ENCODE results near the gene HYDIN. TPM values are rescaled to one million over a fixed set of nuclear protein-coding genes. Genes with fewer than 3 reads are reported as not detected.
"Not testable (repeated sequence)": the region's sequence is repeated elsewhere in the genome, so short reads cannot be mapped to it uniquely, and the experiment has no call there.

HYDIN gene
- total RNA-seq, 1 donor from 2014 or later = 18.7 TPM

DNA sequence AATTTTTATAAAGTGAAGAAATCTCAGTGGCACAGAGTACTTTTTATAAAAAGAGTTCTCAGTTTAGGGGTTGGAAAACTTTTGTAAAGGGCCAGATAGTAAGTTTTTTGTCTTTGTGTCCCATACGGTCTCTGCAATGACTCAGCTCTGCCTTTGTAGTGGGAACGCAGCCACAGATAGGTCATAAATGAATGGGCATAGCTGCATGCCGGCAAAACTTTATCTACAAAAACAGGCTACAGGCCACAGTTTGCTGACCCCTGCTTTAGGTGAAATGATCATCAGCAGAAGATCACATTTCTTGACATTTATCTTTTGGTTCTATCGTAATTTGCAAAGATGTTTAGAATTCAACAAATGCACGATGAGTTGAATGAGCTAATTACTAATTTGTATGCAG, 365.8 kb downstream of the HYDIN start:
- not testable (repeated sequence) for DNase-seq (ENCODE audit: low read depth)

DNA sequence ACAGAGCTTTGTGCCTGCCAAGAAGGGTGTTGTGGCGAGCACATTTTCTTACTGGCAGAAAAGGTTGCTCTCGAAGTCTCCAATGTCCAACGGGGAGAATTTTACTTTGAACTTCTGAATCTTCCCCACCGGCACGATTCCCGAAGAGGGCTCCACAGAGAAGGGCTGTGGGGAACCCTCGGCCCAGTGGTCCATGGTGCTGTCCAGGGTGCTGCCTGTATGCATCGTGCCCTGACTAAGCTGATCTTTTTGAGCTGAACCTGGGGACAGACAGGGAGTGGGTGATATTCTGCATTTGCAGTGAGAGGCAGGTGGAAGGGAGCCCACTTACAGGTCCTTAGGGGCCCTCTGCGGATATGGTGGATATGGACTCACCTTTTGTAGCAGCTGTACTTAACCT, 368.5 kb downstream of the HYDIN start:
- not testable (repeated sequence) for DNase-seq (ENCODE audit: low read depth)

DNA sequence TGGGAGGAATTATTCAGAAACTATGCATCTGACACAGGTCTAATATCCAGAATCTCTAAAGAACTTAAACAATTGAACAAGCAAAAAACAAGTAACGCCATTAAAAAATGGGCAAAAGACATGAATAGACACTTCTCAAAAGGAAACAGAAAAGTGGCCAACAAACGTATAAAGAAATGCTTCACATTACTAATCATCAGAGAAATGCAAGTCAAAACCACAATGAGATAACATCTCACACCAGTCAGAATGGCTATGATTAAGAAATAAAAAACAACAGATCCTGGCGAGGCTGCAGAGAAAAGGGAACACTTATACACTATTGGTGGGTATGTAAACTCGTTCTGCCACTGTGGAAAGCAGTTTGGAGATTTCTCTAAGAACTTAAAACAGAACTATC, 379.2 kb downstream of the HYDIN start:
- not testable (repeated sequence) for DNase-seq (ENCODE audit: low read depth)

DNA sequence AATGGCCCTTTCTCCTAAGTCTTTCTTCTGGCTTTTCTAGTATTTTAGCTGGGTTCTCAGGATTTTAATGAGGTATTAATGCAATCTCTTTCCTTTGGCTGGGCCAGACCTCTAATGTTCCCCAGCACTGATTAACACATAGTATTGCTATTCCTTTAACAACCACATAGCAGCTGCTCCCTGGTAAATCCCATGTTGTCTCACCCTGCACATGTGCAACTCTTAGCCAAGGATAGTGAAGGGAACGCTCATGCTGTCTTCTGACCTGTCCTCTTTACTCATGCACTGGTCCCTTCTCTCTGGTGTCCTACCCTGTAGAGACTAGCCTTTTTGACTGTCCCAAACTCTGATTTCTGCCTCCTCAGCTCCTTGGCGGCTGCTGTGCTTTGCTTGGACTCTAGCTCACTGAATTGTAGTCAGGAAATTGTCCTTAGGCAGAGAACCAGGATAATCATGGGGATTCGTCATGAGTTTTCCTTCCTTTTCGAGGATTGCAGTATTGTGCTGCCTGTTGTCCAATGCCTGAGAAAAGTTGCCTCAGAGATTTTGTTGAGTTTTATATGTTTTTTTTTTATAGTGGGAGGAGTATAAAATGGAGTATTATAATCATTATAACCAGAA, 406.9 kb downstream of the HYDIN start:
- DNase-seq (ENCODE audit: low read depth) = not testable (repeated sequence)

DNA sequence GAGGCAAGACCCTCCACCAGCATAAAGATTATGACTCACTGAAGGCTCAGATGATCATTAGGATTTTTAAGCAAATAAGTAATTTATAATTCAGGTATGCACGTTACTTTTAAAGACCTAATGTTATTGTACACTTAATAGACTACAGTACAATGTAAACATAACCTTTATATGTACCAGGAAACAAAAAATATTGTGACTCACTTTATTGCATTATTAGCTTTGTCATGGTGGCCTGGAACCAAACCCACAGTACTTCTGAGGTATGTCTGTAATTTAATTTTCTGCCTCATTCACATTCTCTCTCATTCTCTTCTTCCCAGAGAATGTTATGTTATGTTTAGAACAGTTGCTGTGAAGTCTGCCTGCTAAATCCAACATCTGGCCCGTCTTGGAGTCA, 407.8 kb downstream of the HYDIN start:
- not testable (repeated sequence) for DNase-seq (ENCODE audit: low read depth)

DNA sequence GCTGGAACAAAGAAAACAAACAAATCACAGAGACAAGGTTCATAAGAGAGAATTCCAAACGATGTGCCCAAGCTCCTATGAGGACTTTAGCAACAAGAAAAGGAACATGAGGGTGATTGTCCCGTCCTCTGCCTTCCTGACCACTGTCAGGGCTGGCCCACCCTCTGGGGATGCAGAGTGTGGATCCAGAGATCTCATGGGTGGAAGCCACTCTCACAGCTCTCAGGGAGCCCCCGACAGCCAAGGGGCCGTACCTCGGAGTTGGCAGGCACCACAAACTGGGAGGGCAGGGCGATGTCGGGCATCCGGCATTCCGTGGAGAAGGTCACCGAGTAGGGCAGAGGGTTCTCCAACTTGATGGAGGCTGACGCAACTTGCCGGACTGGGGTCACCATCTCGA, 412.4 kb downstream of the HYDIN start:
- not testable (repeated sequence) for DNase-seq (ENCODE audit: low read depth)

DNA sequence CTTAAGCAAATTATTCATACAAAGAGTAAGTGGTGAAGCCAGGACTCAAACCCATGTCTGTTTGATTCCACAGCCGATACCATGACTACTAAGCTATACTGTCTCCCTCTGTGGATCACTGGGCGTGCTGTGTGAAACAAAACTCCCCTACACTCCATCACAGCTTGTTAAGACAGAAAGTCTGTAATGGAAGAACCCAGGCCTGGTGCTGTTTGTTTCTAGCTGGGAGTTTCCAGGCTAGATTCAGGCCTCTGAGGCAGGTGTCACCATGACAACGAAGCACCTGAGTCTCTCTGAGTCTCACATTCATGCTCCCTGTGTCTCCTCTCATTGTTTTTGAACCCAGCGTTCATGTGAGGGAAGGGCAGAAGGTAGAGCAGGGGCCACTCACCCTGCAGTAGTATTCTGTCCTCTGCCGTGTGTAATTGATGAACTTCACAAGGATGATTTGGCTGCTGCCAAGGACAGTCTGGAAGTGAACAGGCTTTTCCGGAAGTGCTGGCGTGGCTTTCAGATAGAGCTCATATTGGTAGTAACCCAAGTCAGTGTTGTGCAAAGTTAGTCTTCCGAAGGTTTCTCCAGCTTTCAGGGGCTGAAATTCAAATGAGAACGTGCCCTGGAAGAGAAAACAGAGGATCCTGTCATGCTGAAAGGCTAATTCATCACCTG, 421.0 kb downstream of the HYDIN start:
- DNase-seq (ENCODE audit: low read depth) = no peak

DNA sequence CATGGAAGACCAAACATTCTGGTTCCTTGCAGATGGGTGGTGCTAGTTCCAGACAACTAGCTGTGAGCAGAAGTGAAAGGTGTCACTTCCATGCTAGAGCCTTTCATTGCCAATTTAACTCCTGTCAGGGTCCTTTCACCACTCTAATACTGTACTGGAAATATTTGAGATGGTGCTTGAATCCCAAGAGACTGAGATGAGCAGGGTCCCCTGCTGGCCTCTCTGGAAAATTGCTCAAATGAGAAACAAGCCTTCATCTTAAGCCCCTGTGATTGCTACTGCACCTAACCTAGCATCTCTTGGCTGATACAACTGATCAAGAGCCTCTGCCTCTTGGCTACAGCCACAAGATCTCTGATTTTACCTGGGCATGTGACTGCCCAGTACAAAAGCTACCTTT, 422.2 kb downstream of the HYDIN start:
- DNase-seq (ENCODE audit: low read depth) = no peak

DNA sequence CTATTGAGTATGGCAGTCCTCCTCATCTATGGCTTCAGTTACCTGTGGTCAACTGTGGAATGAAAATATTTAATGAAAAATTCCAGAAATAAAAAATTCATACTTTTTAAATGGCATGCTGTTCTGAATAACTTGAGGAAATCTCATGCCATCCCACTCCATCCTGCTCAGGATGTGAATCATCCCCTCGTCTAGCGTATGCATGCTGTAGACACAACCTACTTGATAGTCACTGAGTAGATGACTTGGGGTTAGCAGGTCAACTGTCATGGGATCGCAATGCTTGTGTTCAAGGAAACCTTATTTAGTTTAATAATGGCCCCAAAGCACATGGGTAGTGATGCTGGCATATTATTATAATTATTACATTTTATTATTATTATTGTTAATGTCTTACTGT, 424.7 kb downstream of the HYDIN start:
- DNase-seq (ENCODE audit: low read depth) = no peak

DNA sequence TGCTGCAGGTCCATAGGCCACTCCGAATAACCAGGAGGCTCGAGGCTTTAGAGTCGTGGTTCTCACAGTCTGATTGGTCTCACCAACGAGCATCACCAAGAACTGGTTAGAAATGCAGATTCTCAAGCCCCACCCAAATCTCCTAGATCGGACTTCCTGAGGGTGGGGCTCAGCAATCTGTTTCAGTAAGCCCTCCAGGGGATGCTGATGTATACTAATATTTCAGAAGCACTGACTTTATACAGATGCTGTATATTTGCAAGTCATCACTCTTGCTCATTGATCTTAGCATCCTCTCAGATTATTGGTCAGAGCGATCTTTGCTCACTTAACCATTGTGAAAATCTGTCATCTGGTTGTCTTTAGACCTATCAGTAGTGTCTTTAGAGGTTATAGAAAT, 425.1 kb downstream of the HYDIN start:
- DNase-seq (ENCODE audit: low read depth) = no peak

DNA sequence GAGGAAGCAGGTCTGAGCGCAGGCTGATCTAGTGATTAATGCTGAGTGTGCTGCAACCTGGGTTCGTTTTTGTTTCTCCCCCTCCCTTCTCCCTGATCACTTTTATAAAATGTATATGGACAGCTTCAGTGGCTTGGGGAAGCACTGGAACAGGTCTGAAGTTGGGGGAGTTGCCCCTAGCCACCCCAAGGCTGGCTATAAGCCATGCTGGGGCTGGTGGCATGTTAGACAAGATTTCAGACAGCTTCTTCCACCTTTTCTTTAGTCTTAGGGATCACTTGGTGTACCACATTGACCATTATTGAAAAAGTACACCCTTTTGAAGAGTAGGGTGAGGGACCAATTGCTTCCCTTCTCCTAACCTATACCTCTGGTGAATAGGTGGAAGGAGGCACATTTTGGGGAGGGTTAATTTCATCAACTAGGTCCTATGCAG, 425.8 kb downstream of the HYDIN start:
- no peak for DNase-seq (ENCODE audit: low read depth)

DNA sequence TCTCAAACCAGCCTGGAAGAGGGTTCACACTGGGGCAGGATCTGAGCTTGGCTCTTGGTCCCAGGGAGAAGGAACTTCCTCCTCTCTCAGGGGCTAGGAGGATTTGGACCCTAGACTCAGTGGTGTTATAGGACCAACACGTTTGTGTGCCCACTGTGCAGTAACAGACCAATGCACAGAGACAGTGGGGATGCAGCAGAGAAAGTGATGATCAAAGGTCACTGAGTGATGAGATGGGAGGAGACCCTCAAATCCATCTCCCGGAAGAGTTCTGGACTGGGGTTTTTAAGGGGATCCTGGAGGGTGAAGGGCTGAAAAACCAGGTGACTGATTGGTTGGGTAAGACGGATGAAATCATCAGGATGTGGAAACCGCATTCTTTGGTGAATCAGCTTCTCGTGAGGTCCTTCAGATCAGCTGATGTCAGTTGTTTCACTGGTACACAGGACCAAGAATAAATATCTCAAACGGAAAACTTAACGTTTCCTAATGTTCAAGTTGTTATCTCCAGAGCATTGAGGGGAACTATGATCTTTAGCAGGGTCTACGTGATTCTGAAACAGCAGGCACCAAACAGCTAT, 426.3 kb downstream of the HYDIN start:
- DNase-seq (ENCODE audit: low read depth) = no peak

DNA sequence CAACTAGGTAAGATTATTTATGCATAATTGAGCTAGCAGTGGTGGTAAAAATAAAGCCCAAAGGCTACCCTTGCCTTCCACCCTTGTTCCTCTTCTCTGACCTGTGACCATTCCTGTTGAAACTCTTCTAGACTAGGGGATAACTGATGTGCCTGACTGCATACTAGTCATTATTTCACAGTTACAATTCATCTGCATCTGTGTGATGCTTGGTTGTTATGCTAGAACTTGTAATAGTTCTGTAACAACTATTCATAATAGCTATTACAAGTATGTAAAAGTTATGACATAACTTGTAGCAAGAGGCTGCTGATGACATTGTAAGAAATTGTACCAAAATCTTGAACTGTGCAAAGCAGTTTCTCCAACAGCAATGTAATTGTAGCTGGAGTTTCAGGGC, 427.2 kb downstream of the HYDIN start:
- no peak for DNase-seq (ENCODE audit: low read depth)

DNA sequence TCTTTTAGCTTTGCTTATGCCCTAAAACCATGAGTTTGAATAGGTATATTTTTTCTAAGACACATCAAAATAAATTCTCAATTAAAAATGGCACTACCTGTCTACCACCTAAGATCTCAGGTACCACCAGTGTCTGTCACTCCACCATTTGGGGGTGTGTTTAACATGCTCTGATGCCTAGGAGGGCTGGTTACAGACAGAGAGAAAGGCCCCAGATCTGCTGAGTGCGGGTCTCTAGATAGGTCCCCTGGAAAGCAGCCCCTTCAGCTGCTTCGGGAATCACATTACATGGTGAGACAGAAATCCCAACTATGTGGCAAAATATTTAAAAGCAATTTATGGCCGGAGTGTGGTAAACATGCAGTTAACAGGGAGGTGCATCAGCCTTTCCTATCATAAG, 428.9 kb downstream of the HYDIN start:
- DNase-seq (ENCODE audit: low read depth) = no peak

DNA sequence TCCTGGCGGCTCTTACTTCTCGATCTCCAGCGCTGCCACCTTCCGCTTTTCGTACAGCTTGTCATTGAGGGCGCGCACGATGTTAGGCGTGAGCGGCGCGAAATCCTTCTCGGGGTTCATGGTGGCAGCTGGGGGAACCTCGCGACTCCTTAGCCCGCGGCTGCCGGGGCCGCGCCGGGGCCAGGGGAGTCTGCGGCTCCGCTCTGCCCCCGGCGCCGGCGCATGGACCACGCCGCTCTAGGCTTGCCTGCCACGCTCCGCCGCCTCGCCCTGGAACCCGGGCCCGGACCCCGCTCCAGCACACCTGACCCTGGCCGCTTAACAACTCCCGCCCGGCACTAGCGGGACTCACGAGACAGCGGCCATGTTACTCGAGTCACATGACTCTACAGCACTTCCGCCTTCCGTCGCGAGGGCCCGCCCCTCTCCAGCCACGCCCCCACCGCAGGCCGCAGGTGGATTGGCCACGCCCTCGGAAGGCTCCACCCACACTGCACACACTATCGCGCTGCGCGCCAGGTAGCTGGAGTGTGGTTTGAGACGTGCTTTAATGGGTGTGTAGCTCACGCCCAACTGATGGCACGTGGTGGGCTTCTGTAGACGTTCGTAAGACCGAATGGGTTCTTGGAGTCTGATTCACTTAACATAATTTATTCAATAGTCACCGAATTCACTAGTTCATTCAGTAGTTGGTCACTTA, 429.6 kb downstream of the HYDIN start, which contains the start of gene VAC14:
Gene VAC14 (minus strand): TSS at position 378 of the 700 bp plus-strand sequence. CDS start 258 bp downstream, at position 120.
- DNase-seq (ENCODE audit: low read depth) = peak; percentile 84

DNA sequence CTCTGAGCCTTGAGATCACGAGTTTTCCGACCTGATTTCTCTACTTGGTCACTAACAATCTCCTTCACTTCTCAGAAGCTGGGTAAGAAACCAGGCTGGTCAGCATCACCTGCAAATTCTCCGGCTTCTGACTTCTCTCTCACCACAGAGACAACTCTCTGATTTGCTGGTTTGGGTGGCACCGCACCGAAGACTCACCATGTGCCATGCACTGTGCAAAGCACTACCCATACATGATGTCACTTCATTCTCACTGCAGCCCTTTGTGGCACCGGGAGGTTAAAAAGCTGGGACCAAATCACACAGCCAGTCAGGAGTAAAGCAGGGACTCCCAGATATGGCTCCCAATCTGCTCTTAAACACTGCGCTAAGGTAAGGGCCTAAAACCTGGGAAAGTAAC, 430.2 kb downstream of the HYDIN start:
- no peak for DNase-seq (ENCODE audit: low read depth)

DNA sequence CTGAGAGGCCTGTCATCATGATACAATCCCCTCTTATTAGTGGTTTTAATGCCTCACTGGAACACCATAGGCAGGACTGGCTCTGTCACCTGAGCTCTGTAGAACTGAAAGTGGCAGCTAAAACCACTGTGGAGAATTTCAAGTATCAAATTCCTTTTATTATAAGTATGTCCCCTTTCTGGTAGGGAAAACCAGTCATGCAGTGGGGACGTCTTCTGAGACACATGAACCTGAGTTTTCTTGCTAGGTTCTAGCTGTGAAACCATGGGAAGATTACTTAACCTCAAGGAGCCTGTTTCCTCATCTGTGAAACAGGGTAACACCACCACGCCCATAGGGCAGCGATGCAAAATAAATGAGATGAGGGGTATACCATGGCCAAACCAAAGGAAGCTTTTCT, 434.2 kb downstream of the HYDIN start:
- DNase-seq (ENCODE audit: low read depth) = no peak

DNA sequence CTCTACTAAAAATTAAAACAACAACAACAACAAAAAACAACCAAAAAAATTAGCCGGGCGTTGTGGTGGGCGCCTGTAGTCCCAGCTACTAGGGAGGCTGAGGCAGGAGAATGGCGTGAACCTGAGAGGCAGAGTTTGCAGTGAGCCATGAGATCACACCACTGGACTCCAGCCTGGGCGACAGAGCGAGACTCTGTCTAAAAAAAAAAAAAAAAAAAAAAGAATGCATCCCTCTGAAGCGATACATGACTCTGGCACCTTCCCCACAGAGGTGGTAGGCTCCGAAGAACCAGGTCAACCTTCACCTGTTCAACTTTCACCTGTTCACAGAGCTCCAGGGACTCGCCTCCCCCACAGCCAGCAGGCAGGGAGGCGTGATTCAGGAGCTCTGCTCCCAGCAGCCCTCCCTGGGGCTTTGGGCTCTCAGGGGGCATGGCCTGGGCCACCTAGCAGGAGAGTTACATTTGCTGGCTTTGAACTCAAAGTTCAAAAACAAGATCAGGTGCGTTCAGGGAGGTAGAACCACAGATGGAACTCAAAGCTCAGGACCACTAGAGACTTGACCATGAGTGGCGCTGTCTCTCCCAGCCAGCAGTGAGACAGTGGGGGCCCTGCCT, 435.1 kb downstream of the HYDIN start:
- DNase-seq (ENCODE audit: low read depth) = no peak

DNA sequence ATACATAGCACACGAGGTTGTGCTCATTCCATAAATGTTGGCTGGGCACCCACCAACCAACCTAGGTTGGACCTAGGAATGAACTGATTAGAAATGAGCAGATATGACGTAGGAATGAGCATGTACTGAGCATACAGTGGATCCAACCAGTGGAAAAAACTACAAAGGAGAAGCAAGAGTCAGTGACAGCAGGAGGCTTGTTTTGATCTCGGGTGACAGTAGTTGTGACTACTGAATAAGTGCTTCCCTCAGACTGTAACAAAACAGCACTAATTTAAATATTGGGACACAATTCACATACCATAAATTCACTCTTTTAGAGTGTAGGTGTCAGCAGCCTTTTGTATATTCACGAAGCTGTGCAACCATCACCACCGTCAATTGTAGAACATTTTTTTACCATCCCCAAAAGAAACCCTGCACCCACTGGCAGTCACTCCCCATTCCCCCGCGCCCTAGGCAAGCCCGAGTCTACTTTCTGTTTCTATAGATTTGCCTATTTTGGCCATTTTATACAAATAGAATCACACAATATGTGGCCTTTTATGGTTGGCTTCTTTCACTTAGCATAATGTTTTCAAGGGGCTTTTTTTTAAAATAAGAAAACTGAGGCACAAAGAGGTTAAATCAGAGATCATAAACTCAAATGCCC, 436.5 kb downstream of the HYDIN start:
- DNase-seq (ENCODE audit: low read depth) = no peak

DNA sequence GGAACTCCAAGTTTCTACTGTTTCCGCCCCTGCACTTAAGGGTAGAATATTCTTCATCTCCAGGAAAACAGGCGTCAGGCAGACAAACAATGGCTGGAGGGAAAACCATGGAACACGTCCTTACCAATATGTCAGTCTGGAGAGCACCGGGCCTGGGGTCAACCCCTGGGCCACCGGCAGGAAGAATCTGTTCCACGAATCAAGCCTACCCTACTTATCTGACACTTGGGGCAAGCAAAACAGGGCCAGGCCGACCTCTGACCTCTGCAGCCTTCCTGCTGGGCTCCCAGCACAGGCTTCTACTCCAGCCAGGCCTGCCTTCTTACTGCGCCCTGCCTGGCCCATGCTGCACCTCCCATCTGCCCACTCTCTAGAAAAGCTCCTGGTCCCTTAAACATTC, 439.7 kb downstream of the HYDIN start:
- DNase-seq (ENCODE audit: low read depth) = no peak

DNA sequence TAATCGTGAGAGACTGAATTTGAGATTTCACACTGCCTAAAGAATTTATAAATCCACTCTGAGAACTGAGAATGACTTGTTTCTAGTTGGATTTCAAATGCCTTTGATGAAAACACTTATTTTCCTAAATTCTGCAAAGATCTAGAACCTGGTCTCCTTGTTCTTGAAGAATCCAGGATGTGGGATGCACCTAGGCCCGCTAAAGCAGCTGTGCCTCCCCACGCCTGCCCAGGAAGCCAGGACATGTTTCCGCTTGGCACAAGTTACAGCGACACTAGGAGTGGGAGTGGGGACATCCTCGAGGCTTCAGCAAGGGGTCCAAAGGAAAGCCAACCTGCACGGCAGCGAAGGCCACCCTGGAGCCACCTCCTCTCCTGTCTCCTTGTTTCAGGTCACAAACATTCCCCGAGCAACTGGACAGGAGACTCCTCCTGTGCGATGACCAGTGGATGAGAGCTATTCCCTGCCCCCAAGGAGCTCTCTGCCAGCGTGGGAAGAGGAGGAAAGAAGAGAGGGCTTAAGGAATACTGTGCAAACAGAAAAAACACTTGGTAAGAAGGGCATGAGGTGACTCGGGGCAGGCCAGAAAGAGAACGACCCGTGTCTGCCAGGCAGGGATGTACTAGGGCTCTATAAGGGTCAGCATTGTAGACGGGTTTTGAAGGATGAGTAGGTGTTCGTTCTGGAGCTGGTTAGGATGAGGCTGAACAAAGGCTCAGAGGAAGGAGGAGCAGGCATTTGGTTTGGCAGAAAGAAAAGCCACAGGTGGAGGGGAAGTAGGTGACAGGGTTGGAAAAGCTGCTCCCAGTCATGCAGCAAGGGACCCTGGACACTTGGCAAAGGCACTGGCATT, 440.7 kb downstream of the HYDIN start:
- no peak for DNase-seq (ENCODE audit: low read depth)

All from renal cortical epithelial cell (primary cell).